Measurements from ENCODE around the gene UBQLN4. TPM values are rescaled to one million over a fixed set of nuclear protein-coding genes. Genes with fewer than 3 reads are reported as not detected.
"Not testable (repeated sequence)": the region's sequence is repeated elsewhere in the genome, so short reads cannot be mapped to it uniquely, and the experiment has no call there.

UBQLN4 gene
- total RNA-seq, 2 experiments from 2014 or later = 33.2 to 37.1 TPM

DNA sequence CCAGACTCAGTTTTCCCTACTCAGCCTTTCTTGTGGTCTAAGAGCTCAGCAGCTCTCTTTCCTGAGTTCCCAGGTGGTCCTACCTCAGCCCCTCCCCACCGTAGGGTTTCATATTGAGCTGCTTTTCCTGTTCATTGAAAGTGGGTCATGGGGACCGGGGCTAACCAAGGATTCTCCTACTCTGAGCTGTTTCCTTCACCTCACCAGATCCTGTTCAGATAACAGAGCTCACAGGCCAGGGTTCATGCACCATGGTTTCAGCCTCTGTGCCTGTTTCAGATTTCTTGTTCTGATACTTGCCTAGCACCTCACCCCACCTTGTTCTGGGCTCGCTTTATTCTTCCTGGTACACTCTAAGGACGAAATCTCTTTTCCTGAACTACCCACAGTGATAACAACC, 8.5 kb downstream of the UBQLN4 start:
- ChIA-PET CTCF (ENCODE audit: unreplicated experiment) (interaction anchor here (0.6 kb wide), 1 partner anchor 8 kb away, joined by 6 read pairs; the partner anchor contains the start of gene UBQLN4), POLR2A (interaction anchor here (0.6 kb wide), 1 partner anchor 125 kb away, joined by 5 read pairs; no protein-coding TSS in a partner anchor)
- no peaks in the 10 kb centered on the region for H3K4me1 ChIP-seq (ENCODE audit: insufficient read depth, low read length, poor library complexity, severe bottlenecking)
- no peaks in the 10 kb centered on the region for H3K9me3 ChIP-seq (ENCODE audit: low read length)
- no peaks in the 10 kb centered on the region for H3K79me2 ChIP-seq (ENCODE audit: insufficient read depth, low read depth, low read length)
- H3K4me3 ChIP-seq (ENCODE audit: low read depth, low read length, poor library complexity, severe bottlenecking) = no peak overlapping the region
- no peaks in the 10 kb centered on the region for H4K20me1 ChIP-seq (ENCODE audit: insufficient read depth, low read length)
- intact Hi-C loops (cut with micrococcal nuclease; ENCODE audit: unreplicated experiment) = no loop called here
- no peaks in the 10 kb centered on the region for H3K9me2 ChIP-seq (ENCODE audit: insufficient read depth, low read length)
- H2AFZ ChIP-seq (ENCODE audit: low read length) = no peak overlapping the region
- BruUV-seq (replicated peaks) = no TSS peak
- no peak for DNase-seq (ENCODE audit: low spot score)
- no peak overlapping the region for H3K4me2 ChIP-seq (ENCODE audit: low read length)
- H3K27ac ChIP-seq (ENCODE audit: low read depth, low read length, poor library complexity, severe bottlenecking) = no peak overlapping the region
- H3K36me3 ChIP-seq (ENCODE audit: insufficient read depth, low read length) = peaks cover 55% of the 10 kb centered on the region
- TF ChIP-seq, protein P1, sequence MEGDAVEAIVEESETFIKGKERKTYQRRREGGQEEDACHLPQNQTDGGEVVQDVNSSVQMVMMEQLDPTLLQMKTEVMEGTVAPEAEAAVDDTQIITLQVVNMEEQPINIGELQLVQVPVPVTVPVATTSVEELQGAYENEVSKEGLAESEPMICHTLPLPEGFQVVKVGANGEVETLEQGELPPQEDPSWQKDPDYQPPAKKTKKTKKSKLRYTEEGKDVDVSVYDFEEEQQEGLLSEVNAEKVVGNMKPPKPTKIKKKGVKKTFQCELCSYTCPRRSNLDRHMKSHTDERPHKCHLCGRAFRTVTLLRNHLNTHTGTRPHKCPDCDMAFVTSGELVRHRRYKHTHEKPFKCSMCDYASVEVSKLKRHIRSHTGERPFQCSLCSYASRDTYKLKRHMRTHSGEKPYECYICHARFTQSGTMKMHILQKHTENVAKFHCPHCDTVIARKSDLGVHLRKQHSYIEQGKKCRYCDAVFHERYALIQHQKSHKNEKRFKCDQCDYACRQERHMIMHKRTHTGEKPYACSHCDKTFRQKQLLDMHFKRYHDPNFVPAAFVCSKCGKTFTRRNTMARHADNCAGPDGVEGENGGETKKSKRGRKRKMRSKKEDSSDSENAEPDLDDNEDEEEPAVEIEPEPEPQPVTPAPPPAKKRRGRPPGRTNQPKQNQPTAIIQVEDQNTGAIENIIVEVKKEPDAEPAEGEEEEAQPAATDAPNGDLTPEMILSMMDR (conservative IDR thresholded peaks at IDR 0.05; ENCODE audit: low read length) = no peak
- no peak for TF ChIP-seq EZH2phosphoT487 (IDR thresholded peaks at IDR 0.05; ENCODE audit: borderline replicate concordance, low read depth, low read length)

GRCh38 chr1:156042828-156043227, 10.8 kb downstream of the UBQLN4 start:
- ChIA-PET POLR2A (no interaction called here), CTCF (ENCODE audit: unreplicated experiment) (no interaction called here)
- no peaks in the 10 kb centered on the region for H3K9me3 ChIP-seq (ENCODE audit: low read length)
- peaks cover 42% of the 10 kb centered on the region for H3K36me3 ChIP-seq (ENCODE audit: insufficient read depth, low read length)
- no peak overlapping the region for H3K27ac ChIP-seq (ENCODE audit: low read depth, low read length, poor library complexity, severe bottlenecking)
- DNase-seq (ENCODE audit: low spot score) = no peak
- no peak overlapping the region for H3K4me2 ChIP-seq (ENCODE audit: low read length)
- TF ChIP-seq EZH2phosphoT487 (IDR thresholded peaks at IDR 0.05; ENCODE audit: borderline replicate concordance, low read depth, low read length) = no peak
- TF ChIP-seq, protein P1 (conservative IDR thresholded peaks at IDR 0.05; ENCODE audit: low read length) = no peak
- no TSS peak for BruUV-seq (replicated peaks)
- no peaks in the 10 kb centered on the region for H3K9me2 ChIP-seq (ENCODE audit: insufficient read depth, low read length)
- intact Hi-C loops (cut with micrococcal nuclease; ENCODE audit: unreplicated experiment) = no loop called here
- H4K20me1 ChIP-seq (ENCODE audit: insufficient read depth, low read length) = no peaks in the 10 kb centered on the region
- no peak overlapping the region for H3K4me3 ChIP-seq (ENCODE audit: low read depth, low read length, poor library complexity, severe bottlenecking)
- H3K4me1 ChIP-seq (ENCODE audit: insufficient read depth, low read length, poor library complexity, severe bottlenecking) = no peaks in the 10 kb centered on the region
- H3K79me2 ChIP-seq (ENCODE audit: insufficient read depth, low read depth, low read length) = no peaks in the 10 kb centered on the region
- no peak overlapping the region for H2AFZ ChIP-seq (ENCODE audit: low read length)

GRCh38 chr1:156034991-156035390, 18.6 kb downstream of the UBQLN4 start:
- H3K4me1 ChIP-seq (ENCODE audit: insufficient read depth, low read length, poor library complexity, severe bottlenecking); H3K4me2 ChIP-seq (ENCODE audit: low read length); H3K36me3 ChIP-seq (ENCODE audit: insufficient read depth, low read length); POLR2A ChIA-PET; H3K27ac ChIP-seq (ENCODE audit: low read depth, low read length, poor library complexity, severe bottlenecking); DNase-seq (ENCODE audit: low spot score); H3K4me3 ChIP-seq (ENCODE audit: low read depth, low read length, poor library complexity, severe bottlenecking); BruUV-seq (replicated peaks); H2AFZ ChIP-seq (ENCODE audit: low read length); H3K79me2 ChIP-seq (ENCODE audit: insufficient read depth, low read depth, low read length); H3K9me3 ChIP-seq (ENCODE audit: low read length); H4K20me1 ChIP-seq (ENCODE audit: insufficient read depth, low read length); H3K9me2 ChIP-seq (ENCODE audit: insufficient read depth, low read length); CTCF ChIA-PET (ENCODE audit: unreplicated experiment); intact Hi-C loops (cut with micrococcal nuclease; ENCODE audit: unreplicated experiment): not testable (repeated sequence)
